HG03460 (cell line): ENCODE measurements around the gene ALDH6A1.
A peak's percentile ranks its signal among the peaks of the same experiment; 100 is the strongest.
"Not testable (repeated sequence)": the region's sequence is repeated elsewhere in the genome, so short reads cannot be mapped to it uniquely, and the experiment has no call there.

Source experiments
- ATAC-seq: cut with Tn5 transposase; IDR thresholded peaks from one replicate; pipeline ENCODE4 v1.9.1; 2021; ENCODE audit not compliant: unreplicated experiment

ALDH6A1 gene

GRCh38 chr14:74084277-74085046, at the start of gene ALDH6A1, which contains the start of gene LIN52:
ALDH6A1 (minus strand) TSS chr14:74084453; CDS start chr14:74084394, 59 bp downstream.
LIN52 (plus strand) TSS chr14:74084956; CDS start chr14:74084975, 19 bp downstream.
- peak; percentile 89 for ATAC-seq

- no peak for ATAC-seq
Observed at GRCh38 chr14:74127634-74128033, 43.4 kb upstream of the ALDH6A1 start.

DNA sequence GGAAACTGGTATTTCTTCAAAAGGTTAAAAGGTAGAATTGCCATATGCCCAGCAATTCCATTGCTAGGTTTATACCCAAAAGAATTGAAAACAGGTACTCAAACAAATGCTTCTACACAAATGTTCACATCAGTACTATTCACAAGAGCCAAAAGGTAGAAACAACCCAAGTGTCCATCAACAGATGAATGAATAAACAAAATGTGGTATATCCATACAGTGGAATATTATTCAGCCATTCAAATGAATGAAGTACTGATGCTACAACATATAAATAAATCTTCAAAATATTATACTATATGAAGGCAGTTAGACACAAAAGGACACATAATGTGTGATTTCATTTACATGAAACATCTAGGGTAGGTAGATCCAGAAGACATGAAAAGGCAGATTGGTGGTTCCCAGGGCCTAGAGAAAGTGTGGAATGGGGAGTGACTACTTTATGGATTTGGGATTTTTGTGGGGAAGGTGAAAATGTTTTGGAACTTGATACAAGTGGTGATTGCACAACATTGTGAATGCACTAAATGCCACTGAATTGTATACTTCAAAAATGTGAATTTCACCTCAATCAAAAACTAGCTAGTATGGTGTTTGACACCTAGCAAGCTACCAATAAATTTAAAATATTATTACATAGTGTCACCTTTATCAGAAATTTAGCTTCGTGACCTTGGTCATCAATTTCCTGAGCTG, 42.2 kb upstream of the ALDH6A1 start:
- no peak for ATAC-seq

DNA sequence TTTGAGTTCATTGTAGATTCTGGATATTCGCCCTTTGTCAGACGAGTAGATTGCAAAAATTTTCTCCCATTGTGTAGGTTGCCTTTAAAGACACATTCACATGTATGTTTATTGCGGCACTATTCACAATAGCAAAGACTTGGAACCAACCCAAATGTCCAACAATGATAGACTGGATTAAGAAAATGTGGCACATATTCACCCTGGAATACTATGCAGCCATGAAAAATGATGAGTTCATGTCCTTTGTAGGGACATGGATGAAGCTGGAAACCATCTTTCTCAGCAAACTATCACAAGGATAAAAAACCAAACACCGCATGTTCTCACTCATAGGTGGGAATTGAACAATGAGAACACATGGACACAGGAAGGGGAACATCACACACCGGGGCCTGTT, 41.2 kb upstream of the ALDH6A1 start:
- not testable (repeated sequence) for ATAC-seq

DNA sequence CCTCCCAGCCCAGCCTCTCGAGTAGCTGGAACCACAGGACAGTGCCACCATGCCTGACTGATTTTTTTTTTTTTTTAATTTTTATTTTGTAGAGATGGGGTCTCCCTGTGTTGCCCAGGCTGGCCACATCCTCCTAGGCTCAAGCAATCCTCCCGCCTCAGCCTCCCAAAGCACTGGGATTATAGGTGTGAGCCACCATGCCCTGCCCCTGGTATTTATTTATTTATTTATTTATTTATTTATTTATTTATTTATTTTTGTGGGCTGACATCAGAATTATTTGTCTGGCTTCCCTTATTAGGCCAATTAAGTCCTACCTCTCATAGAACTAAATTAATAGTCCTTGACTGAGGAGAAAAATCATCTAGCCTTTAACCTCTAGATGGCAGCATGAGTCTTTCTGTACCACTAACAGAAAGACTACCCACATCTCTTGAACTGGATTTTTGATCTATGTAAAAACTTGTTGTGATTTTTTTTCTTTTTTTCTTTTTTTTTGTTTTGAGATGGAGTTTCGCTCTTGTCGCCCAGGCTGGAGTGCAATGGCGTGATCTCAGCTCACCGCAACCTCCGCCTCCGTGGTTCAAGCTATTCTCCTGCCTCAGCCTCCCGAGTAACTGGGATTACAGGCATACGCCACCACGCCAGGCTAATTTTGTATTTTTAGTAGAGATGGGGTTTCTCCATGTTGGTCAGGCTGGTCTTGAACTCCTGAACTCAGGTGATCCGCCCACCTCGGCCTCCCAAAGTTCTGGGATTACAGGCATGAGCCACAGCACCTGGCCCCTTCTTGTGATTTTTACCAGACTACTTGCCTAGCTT, 27.4 kb upstream of the ALDH6A1 start:
- ATAC-seq = not testable (repeated sequence)

- no peak for ATAC-seq
Observed at GRCh38 chr14:74109369-74109768, 25.1 kb upstream of the ALDH6A1 start.

- no peak for ATAC-seq
Observed at GRCh38 chr14:74105381-74105780, 21.1 kb upstream of the ALDH6A1 start.

GRCh38 chr14:74089251-74090020, 5.2 kb upstream of the ALDH6A1 start:
- ATAC-seq = no peak

DNA sequence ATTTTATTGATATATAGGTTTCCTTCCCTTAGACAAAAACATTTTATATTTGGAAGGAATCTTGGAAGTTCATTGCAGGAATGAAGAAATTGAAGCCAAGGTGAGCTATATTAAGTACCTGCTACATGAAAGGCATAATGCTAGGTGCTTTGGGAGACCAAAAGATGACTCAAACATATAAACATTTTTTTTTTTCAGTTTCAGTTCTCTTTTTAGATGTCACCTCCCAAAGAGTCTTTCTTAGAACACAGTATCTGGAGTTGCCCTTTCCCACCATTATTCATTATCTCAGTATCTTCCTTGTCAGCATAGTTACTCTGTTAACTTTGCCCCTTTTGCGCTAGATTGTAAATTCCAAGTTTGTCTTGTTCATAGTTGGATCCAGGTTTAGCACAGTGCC, 1.6 kb upstream of the ALDH6A1 start:
- no peak for ATAC-seq

GRCh38 chr14:74085047-74085637, 889 bp upstream of the ALDH6A1 start:
- peak; percentile 1 for ATAC-seq

GRCh38 chr14:74083784-74084276, 423 bp downstream of the ALDH6A1 start:
- peak; percentile 7 for ATAC-seq

GRCh38 chr14:74083161-74083560, 1.1 kb downstream of the ALDH6A1 start:
- ATAC-seq = no peak

- no peak for ATAC-seq
Observed at GRCh38 chr14:74081491-74081890, 2.8 kb downstream of the ALDH6A1 start.

DNA sequence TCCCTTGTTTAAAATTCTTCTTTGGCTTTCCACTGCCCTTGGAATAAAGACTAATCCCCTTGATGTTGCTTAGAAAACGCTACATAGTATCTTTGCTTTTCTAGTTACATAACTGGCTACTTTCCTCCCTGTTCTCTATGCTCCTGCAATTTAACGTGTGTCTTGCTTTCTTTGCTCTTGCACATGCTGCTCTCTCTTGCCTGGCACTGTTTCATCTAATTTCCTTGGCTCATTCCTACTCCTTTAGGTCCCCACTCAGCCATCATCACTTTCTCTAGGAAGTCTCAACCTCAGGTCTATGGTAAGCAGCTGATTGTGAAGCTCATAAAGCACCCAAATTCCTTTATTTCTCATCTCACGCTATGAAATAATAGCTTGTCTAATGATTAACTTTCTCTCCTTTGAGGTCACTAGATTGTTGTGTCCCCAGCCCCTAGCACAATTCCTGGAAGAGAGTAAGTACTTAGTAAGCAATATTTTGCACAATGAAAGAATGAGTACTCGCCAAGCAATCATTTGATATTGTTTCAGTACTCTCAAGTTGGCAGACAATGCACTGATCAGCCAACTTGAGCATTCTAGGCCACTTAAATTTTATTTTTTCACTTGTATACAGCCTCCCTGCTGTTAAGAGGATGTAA, 3.3 kb downstream of the ALDH6A1 start:
- ATAC-seq = no peak

DNA sequence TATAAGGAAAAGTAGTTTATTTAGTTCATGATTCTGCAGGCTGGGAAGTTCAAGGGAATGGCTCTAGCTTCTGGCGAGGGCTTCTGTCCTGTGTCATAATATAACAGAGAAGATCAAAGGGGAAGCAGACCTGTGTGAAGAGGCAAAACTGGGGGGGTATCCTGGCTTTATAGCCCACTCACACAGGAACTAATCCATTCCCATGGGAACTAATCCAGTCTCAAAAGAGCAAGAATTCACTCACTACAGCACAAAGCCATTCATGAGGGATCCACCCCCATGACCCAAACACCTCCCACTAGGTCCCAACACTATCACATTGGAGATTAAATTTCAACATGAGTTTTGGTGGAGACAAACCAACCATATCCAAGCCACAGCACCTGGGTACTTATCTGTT, 6.9 kb downstream of the ALDH6A1 start:
- ATAC-seq = no peak

- ATAC-seq = no peak
Observed at GRCh38 chr14:74065746-74066575, 18.3 kb downstream of the ALDH6A1 start.

DNA sequence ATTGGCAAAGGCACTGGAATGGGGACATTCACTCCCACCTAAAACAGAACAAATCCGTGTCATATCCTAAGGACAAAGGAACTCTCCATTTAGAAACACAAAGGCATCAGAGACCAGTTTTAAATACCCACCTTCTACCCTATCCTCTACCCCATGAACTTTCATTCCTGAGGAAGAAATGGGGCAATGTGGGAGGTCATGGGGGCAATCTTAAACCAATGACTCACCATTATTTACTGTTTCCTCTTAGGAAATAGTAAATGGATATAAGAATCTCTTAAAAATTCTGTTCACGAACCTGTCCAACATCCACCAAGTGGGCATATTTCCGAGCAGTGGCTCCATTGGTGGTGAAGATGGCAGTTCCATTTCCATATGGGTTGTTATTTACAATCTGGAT, 19.4 kb downstream of the ALDH6A1 start:
- no peak for ATAC-seq

- no peak for ATAC-seq
Observed at GRCh38 chr14:74064426-74064825, 19.8 kb downstream of the ALDH6A1 start.

GRCh38 chr14:74062809-74063150, 21.5 kb downstream of the ALDH6A1 start:
- no peak for ATAC-seq
